ENCODE results near the gene SCRN2.
A peak's percentile ranks its signal among the peaks of the same experiment; 100 is the strongest.

The SCRN2 gene

GRCh38 chr17:47812146-47812920 lies 28.7 kb downstream of the SCRN2 start:
- H3K27me3 Mint-ChIP-seq = no peaks in the 10 kb centered on the region
- peaks cover 90% of the 10 kb centered on the region for H3K36me3 Mint-ChIP-seq (ENCODE audit: low read depth)
- H3K9me3 Mint-ChIP-seq = no peaks in the 10 kb centered on the region
- DNase-seq = no peak
- peaks cover 18% of the 10 kb centered on the region for H3K4me1 Mint-ChIP-seq (ENCODE audit: low read depth)
- no peak overlapping the region for H3K4me3 Mint-ChIP-seq
- peak overlapping the region; percentile 37 for H3K27ac Mint-ChIP-seq

GRCh38 chr17:47811709-47812108 lies 29.4 kb downstream of the SCRN2 start:
- no peak overlapping the region for H3K4me3 Mint-ChIP-seq
- no peak for DNase-seq

GRCh38 chr17:47810901-47811635 lies 30.0 kb downstream of the SCRN2 start:
- Mint-ChIP-seq H3K4me1 (ENCODE audit: low read depth) (peaks cover 18% of the 10 kb centered on the region), H3K36me3 (ENCODE audit: low read depth) (peaks cover 89% of the 10 kb centered on the region), H3K27me3 (no peaks in the 10 kb centered on the region), H3K4me3 (no peak overlapping the region), H3K27ac (peak overlapping the region; percentile 67), H3K9me3 (no peaks in the 10 kb centered on the region)
- no peak for DNase-seq

More at GRCh38 chr17:47811709-47812108, 29.4 kb downstream of the SCRN2 start:
- Mint-ChIP-seq H3K4me1 (ENCODE audit: low read depth) (peaks cover 18% of the 10 kb centered on the region), H3K27me3 (no peaks in the 10 kb centered on the region), H3K27ac (peak overlapping the region; percentile 67), H3K36me3 (ENCODE audit: low read depth) (peaks cover 90% of the 10 kb centered on the region), H3K9me3 (no peaks in the 10 kb centered on the region)

- Mint-ChIP-seq H3K27ac (peak overlapping the region; percentile 66), H3K9me3 (no peaks in the 10 kb centered on the region), H3K36me3 (ENCODE audit: low read depth) (peaks cover 83% of the 10 kb centered on the region), H3K4me1 (ENCODE audit: low read depth) (peaks cover 18% of the 10 kb centered on the region), H3K27me3 (no peaks in the 10 kb centered on the region), H3K4me3 (no peak overlapping the region)
- DNase-seq = no peak
These were observed 30.8 kb downstream of the SCRN2 start for GRCh38 chr17:47810200-47810821.

- H3K36me3 Mint-ChIP-seq (ENCODE audit: low read depth) = peaks cover 74% of the 10 kb centered on the region
- H3K27me3 Mint-ChIP-seq = no peaks in the 10 kb centered on the region
- no peak overlapping the region for H3K27ac Mint-ChIP-seq
These were observed 32.1 kb downstream of the SCRN2 start for GRCh38 chr17:47808830-47809480.

GRCh38 chr17:47808036-47808829 lies 32.8 kb downstream of the SCRN2 start:
- Mint-ChIP-seq H3K4me3 (no peak overlapping the region), H3K27ac (no peak overlapping the region), H3K9me3 (no peaks in the 10 kb centered on the region), H3K36me3 (ENCODE audit: low read depth) (peaks cover 71% of the 10 kb centered on the region), H3K27me3 (no peaks in the 10 kb centered on the region), H3K4me1 (ENCODE audit: low read depth) (peaks cover 18% of the 10 kb centered on the region)
- DNase-seq = peak; percentile 13

More at GRCh38 chr17:47808830-47809480, 32.1 kb downstream of the SCRN2 start:
- H3K9me3 Mint-ChIP-seq = no peaks in the 10 kb centered on the region
- peaks cover 18% of the 10 kb centered on the region for H3K4me1 Mint-ChIP-seq (ENCODE audit: low read depth)
- H3K4me3 Mint-ChIP-seq = no peak overlapping the region
- no peak for DNase-seq

GRCh38 chr17:47807421-47807820 lies 33.7 kb downstream of the SCRN2 start:
- peaks cover 63% of the 10 kb centered on the region for H3K36me3 Mint-ChIP-seq (ENCODE audit: low read depth)

GRCh38 chr17:47806913-47807255 lies 34.2 kb downstream of the SCRN2 start:
- H3K27me3 Mint-ChIP-seq = no peaks in the 10 kb centered on the region
- H3K4me1 Mint-ChIP-seq (ENCODE audit: low read depth) = peaks cover 18% of the 10 kb centered on the region
- no peak for DNase-seq
- H3K36me3 Mint-ChIP-seq (ENCODE audit: low read depth) = peaks cover 58% of the 10 kb centered on the region
- no peak overlapping the region for H3K27ac Mint-ChIP-seq
- no peaks in the 10 kb centered on the region for H3K9me3 Mint-ChIP-seq
- no peak overlapping the region for H3K4me3 Mint-ChIP-seq

More at GRCh38 chr17:47807421-47807820, 33.7 kb downstream of the SCRN2 start:
- Mint-ChIP-seq H3K9me3 (no peaks in the 10 kb centered on the region), H3K4me1 (ENCODE audit: low read depth) (peaks cover 18% of the 10 kb centered on the region), H3K27me3 (no peaks in the 10 kb centered on the region), H3K4me3 (no peak overlapping the region), H3K27ac (peak overlapping the region; percentile 45)
- peak; percentile 13 for DNase-seq

- Mint-ChIP-seq H3K9me3 (no peaks in the 10 kb centered on the region), H3K27ac (no peak overlapping the region), H3K27me3 (no peaks in the 10 kb centered on the region), H3K4me1 (ENCODE audit: low read depth) (peaks cover 15% of the 10 kb centered on the region), H3K36me3 (ENCODE audit: low read depth) (peaks cover 52% of the 10 kb centered on the region), H3K4me3 (no peak overlapping the region)
- no peak for DNase-seq
These were observed 34.8 kb downstream of the SCRN2 start for GRCh38 chr17:47806026-47806912.

GRCh38 chr17:47804461-47804860 lies 36.6 kb downstream of the SCRN2 start:
- Mint-ChIP-seq H3K4me1 (ENCODE audit: low read depth) (no peaks in the 10 kb centered on the region), H3K4me3 (no peak overlapping the region), H3K36me3 (ENCODE audit: low read depth) (peaks cover 35% of the 10 kb centered on the region), H3K9me3 (no peaks in the 10 kb centered on the region), H3K27me3 (no peaks in the 10 kb centered on the region), H3K27ac (no peak overlapping the region)
- no peak for DNase-seq

GRCh38 chr17:47803751-47804150 lies 37.3 kb downstream of the SCRN2 start:
- no peak overlapping the region for H3K27ac Mint-ChIP-seq

GRCh38 chr17:47803201-47803600 lies 37.9 kb downstream of the SCRN2 start:
- Mint-ChIP-seq H3K27me3 (no peaks in the 10 kb centered on the region), H3K9me3 (no peaks in the 10 kb centered on the region), H3K36me3 (ENCODE audit: low read depth) (peaks cover 22% of the 10 kb centered on the region), H3K4me3 (no peak overlapping the region), H3K27ac (no peak overlapping the region), H3K4me1 (ENCODE audit: low read depth) (no peaks in the 10 kb centered on the region)
- DNase-seq = no peak

More at GRCh38 chr17:47803751-47804150, 37.3 kb downstream of the SCRN2 start:
- Mint-ChIP-seq H3K36me3 (ENCODE audit: low read depth) (peaks cover 28% of the 10 kb centered on the region), H3K4me3 (no peak overlapping the region), H3K9me3 (no peaks in the 10 kb centered on the region), H3K27me3 (no peaks in the 10 kb centered on the region), H3K4me1 (ENCODE audit: low read depth) (no peaks in the 10 kb centered on the region)
- no peak for DNase-seq
